Tibial nerve (tissue), 4 donors: Measurements from ENCODE around the gene TTC27.

Source experiments
- CTCF ChIP-seq, 5 experiments: fragments of 200-600 bp in 3 of 5; fragments of 450-650 bp in 2 of 5; sonication (generic) in 3 of 5; IDR thresholded peaks; one replicate each; pipeline ENCODE4 v1.5.1; 2016 to 2019; ENCODE audit warnings: antibody characterized with exemption in 5 of 5, mild to moderate bottlenecking in 3 of 5, moderate library complexity in 2 of 5
- EP300 ChIP-seq, 2 donors: sonication (generic); formaldehyde crosslinking; IDR thresholded peaks; one replicate each; pipeline ENCODE4 v1.6.1; 2017; ENCODE audit warnings: antibody characterized with exemption in 2 of 2, mild to moderate bottlenecking in 1 of 2
- POLR2A ChIP-seq, 2 donors: fragments of 450-650 bp; IDR thresholded peaks; one replicate each; pipeline ENCODE4 v1.6.1; 2017; ENCODE audit warnings: antibody characterized with exemption in 2 of 2, mild to moderate bottlenecking in 2 of 2, moderate library complexity in 2 of 2

GRCh38 chr2:32741575-32741974, 113.7 kb downstream of the TTC27 start:
- TF ChIP-seq POLR2A (IDR thresholded peaks at IDR 0.05) (no peak), CTCF (IDR thresholded peaks at IDR 0.05) (no peak), EP300 (IDR thresholded peaks at IDR 0.05) (no peak)
